D341Med (cell line): ENCODE data around the gene YY1.
A peak's percentile ranks its signal among the peaks of the same experiment; 100 is the strongest.
"Not testable (repeated sequence)": the region's sequence is repeated elsewhere in the genome, so short reads cannot be mapped to it uniquely, and the experiment has no call there.

Source experiments
- DNase-seq: peaks from one replicate; pipeline ENCODE4 v3.0.0; 2012; ENCODE audit warnings: low spot score

Gene YY1

DNA sequence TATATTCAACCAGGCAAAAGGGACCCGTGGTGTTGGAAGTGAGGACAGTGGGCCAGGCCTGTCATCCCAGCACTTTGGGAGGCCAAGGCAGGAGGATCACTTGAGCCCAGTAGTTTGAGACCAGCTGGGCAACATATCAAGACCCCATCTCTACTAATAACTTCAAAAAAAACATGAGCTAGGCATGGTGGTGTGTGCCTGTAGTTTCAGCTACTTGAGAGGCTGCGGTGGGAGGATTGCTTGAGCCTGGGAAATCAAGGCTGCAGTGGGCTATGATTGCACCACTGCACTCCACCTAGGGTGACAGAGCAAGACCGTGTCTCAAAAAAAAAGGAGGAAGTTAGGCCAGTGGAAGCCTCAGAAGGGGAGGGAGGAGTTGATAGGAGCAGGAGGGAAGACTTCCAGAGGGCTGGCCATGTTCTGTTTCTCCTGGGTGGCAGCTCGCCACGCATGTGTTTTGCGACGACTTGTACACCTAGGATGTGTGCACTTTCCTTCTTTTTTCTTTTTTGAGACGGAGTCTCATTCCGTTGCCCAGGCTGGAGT is 57.2 kb downstream of the YY1 start:
- no peak for DNase-seq

DNA sequence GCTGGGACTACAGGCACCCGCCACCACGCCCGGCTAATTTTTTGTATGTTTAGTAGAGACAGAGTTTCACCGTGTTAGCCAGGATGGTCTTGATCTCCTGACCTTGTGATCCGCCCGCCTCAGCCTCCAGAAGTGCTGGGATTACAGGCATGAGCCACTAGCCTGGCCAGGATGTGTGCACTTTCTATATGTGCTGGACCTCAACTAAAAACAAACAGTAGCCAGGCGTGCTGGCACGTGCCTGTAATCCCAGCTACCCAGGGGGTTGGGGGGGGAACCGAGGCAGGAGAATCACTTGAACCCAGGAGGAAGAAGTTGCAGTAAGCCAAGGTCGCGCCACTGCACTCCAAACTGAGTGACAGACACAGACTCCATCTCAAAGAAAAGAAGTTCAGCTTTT is 57.8 kb downstream of the YY1 start:
- not testable (repeated sequence) for DNase-seq

- DNase-seq: no peak
Measured at GRCh38 chr14:100297320-100298300, 58.7 kb downstream of the YY1 start.

DNA sequence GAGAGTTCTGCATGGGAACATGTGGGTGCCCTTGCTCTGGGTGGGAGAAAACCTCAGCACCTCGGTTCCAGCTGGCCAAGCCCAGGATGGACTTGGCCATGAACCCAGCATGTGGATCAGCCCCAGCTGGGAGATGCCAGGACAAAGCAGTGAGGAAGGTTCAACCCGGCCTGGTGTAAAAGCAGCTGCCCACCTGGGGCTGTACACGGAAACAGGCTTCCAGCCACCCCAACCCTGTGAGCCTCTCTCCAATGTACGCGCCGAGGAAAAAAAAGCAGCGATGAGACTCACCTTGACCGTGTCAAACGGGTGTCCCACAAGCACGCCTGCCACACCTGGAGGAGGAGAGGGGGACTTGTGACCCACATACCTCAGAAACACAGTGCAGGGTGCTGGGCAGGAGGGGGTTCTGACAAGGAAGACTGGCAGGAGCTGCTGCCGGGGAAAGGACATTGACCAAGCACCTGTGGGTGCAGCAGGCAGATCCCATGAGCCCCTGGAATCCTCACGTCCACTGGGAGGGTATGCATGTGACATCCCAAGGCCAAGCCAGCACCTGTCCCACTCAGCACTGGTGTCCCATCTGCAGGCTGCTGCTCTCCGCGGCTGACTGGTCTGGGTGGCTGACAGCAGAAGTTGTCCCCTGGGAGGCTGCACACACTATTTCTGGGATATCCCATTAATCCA is 59.8 kb downstream of the YY1 start:
- no peak for DNase-seq

DNA sequence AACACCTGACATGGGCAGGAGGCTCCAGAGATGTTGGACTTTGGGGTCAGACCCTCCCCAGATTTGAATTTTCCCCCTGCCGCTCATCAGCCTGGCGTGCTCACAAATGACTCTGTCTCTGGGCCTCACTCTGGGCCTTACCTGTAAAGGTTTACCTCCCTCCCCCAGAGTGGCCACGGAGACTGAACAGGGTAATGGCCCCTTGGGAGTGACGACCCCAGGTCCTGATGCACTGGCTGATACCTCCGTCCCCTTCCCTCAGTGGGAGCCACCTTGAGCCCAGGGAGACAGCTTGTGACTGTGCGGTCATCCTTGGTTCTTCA is 60.3 kb downstream of the YY1 start:
- DNase-seq: no peak

DNA sequence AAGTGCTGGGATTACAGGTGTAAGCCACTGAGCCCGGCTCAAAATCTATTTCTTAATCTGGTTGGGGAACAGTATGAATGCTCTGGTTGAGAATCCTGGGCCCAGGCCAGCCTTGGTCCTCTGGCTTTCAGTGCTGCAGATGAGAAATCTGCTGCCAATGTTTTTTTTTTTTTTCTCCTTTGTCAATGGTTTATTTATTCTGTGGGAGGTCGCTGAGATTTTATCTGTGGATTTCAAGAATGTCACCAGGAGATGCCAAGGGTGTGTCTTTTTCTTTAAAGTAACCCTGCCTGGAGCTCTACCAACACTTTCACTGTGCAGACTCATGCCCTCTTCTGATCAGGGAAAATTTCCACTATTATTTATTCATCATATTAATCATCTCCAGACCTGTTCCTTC is 63.7 kb downstream of the YY1 start:
- DNase-seq: no peak

DNA sequence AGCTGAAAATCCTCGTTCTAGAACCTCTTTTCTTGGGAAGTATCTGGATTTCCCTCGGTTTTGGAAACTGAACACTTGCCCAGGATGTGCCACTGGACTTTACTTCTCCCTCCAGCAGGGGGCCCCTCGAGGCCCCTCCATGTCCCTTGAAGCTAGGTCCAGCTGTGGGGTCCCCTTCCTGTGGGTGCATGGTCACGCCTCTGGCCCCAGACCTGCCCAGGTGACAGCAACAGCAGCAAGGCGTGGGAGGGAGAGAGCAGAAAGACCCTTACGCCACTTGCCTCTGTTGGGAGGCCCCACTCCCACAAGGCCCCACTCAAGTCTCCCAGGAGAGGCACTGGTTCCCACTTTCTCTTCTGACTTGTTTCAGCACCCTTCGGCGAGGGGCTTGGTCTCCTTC is 64.2 kb downstream of the YY1 start:
- peak; percentile 62 for DNase-seq

DNA sequence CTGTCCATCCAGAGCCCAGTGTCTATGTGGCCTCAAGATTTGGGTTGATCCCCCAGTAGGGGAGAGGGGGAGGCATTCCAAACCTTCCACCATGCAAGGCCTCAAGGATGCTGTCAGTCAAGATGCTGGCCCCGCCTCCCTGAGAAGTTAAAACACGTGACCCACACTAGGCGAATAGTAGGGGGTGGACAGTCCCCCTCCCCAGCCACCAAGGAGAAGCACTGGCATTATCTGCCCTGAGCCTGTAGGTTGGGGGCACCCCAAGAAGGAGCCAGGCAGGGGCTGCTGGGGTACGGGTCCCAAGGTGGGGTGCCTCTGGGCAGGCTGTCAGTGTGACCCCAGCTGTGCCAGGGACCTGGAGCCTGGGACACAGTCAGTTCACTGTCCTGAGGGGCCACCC is 65.0 kb downstream of the YY1 start:
- DNase-seq: no peak

DNA sequence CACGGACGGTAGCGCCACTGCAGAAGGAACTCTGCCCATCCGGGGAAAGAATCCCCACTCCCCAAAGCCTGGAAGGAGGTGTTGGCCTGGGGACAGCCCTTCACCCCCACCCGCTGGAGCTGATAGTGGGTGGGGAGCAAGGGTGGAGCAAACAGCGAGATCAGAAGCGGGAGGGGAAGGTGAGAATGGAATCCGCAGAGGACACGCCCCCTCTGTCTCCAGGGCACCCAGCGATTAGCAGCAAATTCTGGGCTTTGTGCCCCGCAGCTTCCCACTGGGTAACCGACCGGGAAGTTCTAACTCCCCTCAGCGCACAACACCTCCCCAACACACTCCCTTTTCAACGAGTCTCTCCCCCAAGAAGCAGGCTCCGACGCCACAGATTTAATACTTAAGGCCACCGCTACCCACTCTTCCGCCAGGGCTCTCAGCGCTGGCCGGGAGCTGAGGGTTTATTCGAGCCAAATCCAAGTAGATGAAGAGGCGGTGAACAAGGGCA is 65.9 kb downstream of the YY1 start:
- DNase-seq: peak; percentile 79

DNA sequence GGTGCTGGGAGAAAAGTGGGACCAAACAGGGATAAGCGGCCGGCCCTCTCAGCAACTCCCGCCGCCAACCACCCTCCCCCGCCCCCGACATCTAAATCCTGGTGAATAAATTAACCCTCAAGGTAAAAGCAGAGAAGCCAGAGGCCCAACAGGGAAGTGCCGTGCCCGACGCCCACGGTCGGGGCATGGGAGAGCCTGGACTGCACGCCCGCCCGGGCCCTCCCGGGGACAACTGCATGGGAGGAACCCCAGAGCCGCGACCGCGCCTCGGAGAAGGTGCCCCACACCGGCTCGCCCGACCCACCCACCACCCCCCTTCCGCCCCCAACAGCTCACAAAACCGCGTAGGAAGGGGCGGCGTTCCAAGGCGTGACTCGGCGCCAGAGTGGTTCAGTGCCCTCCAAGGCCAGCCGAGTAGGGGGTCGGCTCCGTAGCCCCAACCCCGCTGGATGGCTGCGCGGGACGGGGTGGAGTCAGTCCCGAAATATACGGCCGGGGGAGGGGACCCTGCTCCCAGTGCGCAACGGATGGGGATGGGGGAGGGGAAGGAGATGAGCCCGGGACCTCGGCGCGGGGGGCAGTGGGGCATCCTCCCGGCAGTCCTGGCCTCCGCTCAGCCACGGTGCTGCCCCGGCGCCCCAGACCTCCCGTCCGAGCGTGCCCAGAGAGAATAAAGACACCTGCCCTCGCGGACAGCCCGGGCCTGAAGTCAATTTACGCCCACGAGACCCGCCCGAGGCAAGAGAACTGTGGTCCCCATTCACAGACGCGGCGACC is 66.6 kb downstream of the YY1 start:
- DNase-seq: peak; percentile 68

DNA sequence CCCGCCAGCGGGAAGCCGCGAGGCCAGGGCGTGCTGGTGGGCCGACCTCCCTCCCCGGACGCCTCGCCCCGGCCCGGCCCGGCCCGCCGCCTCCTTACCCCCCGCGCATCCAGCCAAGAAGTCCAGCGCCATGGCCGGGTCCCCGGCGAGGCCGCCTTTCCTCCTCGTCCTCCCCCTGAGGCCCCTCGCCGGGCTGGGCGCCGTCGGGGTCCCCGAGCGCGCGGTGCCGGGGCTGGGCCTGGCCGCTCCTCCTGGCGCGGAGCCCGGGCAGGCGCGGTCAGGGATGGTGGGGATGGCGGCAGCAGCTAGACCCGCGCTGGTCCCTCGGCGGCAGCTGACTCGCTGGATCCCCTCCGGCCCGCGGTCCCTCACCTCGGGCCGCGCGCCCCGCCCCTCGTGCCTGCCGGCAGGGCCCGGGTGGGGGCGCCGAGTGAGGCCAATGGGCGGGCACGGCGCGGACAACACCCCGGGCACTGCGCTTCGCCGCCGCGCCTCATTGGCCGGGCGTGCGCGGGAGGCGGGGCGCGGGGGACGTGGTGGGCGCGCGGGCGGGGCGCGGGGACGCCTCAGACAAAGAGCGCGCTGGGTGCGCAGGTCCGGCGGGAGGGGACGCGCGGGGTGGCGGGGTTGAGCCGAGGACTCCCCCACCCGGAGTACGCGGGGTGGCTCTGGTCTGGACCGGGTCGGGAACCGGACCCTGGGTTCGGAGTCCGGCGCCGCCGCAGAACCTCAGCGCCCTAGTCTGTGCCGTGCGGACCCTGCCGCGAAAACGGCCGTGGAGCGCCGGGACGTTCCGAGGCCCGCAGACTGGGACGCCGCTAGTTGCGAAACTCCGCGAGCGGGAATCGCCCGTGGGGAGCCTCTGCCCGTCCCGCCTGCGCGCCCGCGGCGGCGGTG is 67.4 kb downstream of the YY1 start, which contains the start of gene SLC25A29:
Gene SLC25A29 (minus strand): TSS at position 344 of the 897 bp plus-strand sequence. CDS start 212 bp downstream, at position 132.
- DNase-seq: peak; percentile 98

DNA sequence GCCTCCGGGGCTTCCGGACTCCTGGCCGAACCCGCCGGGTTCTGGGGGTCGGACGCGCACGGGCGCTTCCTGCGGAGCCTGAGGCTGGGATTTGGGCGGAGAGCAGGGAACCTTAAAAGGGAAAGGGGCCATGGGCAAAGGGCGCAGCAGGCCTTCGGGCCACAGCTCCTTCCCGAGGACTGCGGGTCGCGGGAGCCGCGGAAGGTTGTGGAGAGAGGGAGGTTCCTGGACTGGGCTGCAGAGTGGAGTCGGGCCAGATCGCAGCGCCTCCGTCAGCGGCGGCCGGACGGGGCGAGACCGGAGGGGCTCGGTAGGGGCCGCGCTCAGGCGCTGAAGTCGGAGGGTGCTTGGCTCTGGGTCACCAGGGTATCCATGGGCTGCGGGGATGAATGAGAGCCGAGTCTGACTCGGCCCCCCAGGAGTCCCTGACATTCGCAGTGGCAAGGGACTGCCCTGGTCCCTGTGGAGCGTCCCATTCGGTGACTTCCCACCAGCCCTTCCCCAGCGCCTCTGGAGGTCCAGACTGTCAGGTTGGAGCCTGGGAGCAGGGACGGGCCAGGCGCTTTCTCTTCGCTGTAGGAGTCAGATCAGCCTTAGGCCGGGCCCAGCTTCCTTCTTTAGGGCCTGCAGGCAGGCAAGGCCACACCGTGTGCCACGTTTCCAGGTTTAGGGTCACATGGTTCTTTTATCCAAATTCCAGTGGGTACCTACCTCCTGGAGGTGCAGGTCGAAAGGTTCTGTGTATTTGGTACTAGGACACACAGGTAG is 68.2 kb downstream of the YY1 start:
- peak; percentile 52 for DNase-seq

DNA sequence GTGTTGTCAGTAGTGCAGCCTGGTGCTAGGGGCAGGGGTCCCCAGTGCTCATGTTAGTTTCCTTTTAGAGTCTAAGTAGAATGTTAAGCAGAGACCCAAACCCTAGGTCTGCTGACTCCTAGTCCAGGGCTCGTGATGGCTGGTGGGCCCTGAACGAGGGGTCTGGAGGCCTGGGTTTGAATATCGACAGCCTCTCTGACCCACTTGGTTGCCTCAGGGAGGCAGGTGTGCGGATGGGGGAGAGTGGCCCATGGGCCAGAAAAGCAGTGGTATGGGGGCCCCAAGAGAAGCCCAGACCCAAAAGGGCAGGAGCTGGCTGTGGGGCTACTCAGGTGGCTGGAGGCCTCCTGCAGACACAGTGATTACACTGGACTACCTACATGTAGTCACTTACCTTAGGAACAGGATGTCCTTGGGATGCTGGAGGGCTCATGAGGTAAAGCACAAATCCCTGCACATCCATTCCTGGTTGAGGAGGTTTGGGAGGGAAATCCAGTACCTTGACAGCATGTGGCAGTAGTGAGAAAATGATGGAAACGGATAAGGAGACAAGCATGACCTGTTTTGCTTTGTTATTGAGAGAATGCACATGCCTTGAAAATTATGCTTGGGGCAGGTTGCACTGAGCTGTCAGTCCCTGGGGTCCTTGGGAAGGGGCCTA is 69.0 kb downstream of the YY1 start:
- DNase-seq: no peak

GRCh38 chr14:100308427-100308792 is 69.5 kb downstream of the YY1 start:
- DNase-seq: not testable (repeated sequence)

DNA sequence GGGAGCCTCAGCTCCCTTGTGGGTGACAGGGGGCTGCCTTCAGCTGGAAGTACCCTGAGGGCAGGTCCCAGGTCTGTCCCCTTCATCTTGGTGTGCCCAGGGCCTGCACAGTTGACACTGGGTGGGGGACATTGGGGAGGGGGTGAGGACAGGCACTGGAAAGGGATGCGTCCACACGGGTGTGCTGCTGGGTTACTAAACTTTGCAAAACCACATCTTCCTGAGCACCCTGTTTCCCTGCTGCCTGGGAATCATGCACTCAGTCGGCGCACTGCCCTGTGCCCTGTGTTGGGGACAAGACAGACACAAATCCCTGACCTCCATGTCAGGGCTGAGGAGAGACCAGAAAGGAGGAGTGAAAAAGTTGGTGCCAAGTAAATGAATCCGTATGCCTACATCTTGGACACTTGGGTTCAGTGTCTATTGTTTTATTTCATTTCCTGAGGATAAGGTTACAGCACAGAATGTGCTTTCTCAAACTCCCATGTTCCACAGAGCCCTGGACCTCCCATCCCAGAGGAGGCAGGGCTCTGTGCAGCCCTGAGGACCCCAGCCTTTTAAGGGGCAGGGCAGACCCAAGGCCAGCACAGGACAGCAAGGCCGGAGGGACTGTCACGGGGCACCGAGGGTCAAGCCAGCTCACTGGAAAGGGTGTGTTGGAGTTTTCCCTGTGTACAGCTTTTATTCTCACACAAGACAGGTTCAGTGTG is 70.2 kb downstream of the YY1 start:
- DNase-seq: no peak

DNA sequence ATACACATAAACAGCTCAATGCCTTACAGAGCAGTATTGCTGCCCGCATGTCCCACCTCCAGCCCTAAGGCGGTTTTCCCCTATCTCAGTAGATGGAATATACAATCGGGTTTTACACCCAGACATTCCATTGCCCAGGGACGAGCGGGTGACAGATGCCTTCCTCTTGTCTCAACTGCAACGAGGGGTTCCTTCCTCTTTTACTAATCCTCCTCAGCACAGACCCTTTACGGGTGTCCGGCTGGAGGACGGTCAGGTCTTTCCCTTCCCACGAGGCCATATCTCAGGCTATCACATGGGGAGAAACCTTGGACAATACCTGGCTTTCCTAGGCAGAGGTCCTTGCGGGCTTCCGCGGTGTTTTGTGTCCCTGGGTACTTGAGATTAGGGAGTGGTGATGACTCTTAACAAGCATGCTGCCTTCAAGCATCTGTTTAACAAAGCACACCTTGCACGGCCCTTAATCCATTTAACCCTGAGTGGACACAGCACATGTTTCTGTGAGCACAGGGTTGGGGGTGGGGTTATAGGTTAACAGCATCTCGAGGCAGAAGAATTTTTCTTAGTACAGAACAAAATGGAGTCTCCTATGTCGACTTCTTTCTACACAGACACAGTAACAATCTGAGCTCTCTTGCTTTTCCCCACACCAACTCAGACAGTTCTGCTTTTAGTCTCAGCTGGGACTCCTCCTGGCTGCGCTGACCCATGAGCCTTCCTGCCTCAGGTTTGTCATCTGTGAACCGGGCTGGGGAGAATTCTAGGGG is 73.3 kb downstream of the YY1 start:
- DNase-seq: not testable (repeated sequence)

DNA sequence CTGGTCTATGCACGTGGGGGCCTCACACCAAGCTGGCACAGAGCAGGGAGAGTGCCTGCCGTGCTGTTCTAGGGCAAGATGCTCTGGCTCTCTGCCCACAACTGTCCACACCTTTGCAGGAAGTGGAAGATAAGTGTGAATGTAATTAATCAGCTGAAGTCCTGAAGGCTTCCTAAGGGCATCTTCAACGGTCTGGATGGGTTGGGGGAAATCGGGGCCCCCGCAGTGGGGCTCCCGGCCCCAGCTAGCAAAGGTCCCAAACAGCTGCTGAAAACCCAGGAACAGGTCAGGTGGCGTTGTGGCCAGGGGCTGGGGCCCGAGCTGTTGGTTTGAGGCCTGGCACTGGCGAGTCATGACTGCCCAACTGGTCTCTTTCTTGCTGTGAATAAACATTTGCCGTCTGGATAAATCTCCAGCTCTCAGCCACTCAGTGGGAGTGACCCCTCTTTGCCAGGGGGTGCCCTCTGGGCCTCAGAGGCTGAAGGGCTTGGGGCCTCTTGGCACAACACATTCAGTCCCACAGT is 74.0 kb downstream of the YY1 start:
- DNase-seq: no peak
